ENCODE data around the gene SGMS1.
"Not testable (repeated sequence)": the region's sequence is repeated elsewhere in the genome, so short reads cannot be mapped to it uniquely, and the experiment has no call there.

Gene SGMS1

GRCh38 chr10:50623663-50624412 is at the start of gene SGMS1:
SGMS1 (minus strand) TSS chr10:50623956; CDS start chr10:50344114, 279,842 bp downstream.
- DNase-seq (ENCODE audit: low read depth in 2 of 2, low spot score in 1 of 2): peak; percentile 40 to 65

- not testable (repeated sequence) for DNase-seq (ENCODE audit: low read depth in 2 of 2, low spot score in 1 of 2)
Observed at GRCh38 chr10:50672152-50672551, 48.4 kb upstream of the SGMS1 start.

GRCh38 chr10:50671645-50672044 is 47.9 kb upstream of the SGMS1 start:
- DNase-seq (ENCODE audit: low read depth in 2 of 2, low spot score in 1 of 2): not testable (repeated sequence)

GRCh38 chr10:50669957-50670356 is 46.2 kb upstream of the SGMS1 start:
- DNase-seq (ENCODE audit: low read depth in 2 of 2, low spot score in 1 of 2): not testable (repeated sequence)

DNA sequence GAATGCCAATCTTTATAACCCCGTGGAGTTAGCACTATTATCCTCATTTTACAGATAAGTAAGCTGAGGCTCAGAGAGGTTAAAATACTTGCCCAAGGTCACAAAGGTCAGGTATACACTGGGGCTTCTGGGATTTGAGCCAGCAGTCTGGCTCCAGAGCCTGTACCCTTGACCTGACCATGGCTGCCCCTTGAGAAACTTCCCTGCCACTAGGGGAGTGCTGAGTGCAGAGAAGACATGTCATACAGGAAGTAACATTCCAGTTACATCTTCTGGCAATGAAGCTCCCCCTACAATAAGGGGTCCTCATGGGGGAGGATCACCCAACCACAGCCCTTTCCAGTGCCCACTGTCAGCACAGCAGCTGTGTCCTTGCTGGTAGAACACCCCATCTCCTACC is 43.6 kb upstream of the SGMS1 start:
- DNase-seq (ENCODE audit: low read depth in 2 of 2, low spot score in 1 of 2): not testable (repeated sequence)

DNA sequence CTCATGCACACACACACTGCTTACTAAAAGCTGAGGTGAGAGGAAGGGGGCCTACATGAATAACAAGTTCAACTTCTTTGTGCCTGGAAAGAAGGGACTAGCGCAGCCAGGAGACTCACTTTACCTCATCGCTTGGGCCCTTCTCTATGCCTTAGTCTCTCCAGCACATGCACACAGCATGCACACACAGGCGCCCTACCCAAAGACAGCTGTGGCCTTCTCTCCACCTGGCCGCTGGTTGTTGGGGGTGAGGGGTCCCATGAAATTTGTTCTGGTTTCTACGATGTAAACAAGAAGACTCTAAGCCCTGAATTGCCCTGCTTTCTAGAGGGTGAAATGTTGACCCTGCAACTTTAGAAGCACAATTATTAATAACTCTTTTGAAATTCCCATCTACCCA is 38.7 kb upstream of the SGMS1 start:
- DNase-seq (ENCODE audit: low read depth in 2 of 2, low spot score in 1 of 2): not testable (repeated sequence)

DNA sequence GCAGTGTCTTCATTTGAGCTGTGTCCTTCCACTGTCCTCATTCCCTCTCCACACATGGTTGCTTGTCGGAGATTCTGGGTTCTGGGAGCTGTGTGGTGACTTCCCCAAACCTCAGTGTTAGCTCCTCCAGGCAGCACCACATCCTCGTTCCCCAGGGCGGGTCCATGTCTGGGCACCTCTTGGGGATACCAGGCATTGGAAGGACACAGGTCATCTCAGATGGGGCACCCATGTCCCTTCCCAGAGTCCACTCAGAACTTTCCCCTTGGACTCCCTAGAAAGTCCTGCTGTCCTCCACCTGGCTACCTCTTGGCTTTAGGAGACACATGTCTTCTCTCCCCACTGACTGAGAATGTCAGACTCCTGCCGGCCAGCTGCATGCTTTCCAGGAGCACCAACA is 37.8 kb upstream of the SGMS1 start:
- not testable (repeated sequence) for DNase-seq (ENCODE audit: low read depth in 2 of 2, low spot score in 1 of 2)

DNA sequence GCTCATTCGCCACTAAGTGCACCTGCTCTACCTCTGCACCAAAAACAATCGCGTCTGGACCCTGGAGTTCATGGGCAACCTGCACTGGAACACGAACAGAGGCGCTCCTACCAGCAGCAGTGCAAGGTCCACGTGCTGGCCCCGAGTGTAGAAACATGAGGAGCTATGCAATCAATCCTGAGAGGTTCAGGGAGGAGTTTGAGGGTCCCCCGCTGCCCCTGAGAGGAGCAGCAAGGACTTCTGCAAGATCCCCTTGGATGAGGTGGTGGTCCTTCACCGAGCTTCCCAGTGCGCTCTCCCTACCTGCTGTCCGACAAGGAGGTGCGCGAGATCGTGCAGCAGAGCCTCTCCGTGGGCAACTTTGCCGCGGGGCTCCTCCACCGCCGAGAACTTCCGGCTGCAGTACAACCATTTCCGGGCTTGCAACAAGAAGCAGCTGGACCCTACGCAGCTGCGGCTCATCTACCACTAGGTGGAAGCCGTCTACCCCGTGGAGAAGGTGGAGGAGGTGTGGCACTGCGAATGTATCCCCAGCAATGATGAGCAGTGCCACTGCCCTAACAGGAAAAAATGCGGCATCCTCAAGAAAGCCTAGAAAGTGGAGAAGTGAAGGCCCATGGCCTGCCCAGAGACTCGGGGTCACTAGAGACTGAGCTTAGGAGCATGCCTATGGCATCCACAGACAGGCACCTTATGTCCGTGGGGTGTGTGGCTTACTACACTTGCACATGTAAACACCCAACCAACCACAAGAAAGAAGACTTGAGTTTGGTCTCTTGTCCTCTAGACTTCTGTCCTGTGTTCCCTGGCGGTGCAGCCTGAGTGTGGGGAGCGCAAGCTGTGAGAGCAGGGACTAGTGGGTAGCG is 36.3 kb upstream of the SGMS1 start:
- not testable (repeated sequence) for DNase-seq (ENCODE audit: low read depth in 2 of 2, low spot score in 1 of 2)

GRCh38 chr10:50659016-50659864 is 35.5 kb upstream of the SGMS1 start:
- DNase-seq (ENCODE audit: low read depth in 2 of 2, low spot score in 1 of 2): not testable (repeated sequence)

DNA sequence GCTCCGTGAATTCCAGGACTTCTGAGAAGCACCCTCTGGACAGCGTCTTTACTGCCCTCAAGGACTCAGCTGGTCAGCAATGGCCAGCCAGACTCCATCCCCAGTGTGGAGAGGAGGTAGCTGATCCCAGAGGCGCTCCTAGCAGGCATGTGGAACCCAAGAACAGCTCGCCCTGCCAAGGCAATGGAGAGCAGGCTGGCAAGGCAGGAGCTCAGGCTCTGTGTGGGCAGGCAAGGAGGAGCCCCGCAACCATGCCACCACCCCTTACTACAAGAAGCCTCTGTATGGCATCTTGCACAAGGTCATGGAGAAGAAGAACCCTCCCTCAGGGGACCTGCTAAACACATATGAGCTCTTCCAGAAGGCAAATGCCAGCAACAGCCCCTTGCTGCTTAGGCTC is 34.4 kb upstream of the SGMS1 start:
- DNase-seq (ENCODE audit: low read depth in 2 of 2, low spot score in 1 of 2): no peak

GRCh38 chr10:50653758-50654157 is 30.0 kb upstream of the SGMS1 start:
- no peak for DNase-seq (ENCODE audit: low read depth in 2 of 2, low spot score in 1 of 2)

- no peak for DNase-seq (ENCODE audit: low read depth in 2 of 2, low spot score in 1 of 2)
Observed at GRCh38 chr10:50653142-50653541, 29.4 kb upstream of the SGMS1 start.

- DNase-seq (ENCODE audit: low read depth in 2 of 2, low spot score in 1 of 2): no peak
Observed at GRCh38 chr10:50651808-50652207, 28.1 kb upstream of the SGMS1 start.

DNA sequence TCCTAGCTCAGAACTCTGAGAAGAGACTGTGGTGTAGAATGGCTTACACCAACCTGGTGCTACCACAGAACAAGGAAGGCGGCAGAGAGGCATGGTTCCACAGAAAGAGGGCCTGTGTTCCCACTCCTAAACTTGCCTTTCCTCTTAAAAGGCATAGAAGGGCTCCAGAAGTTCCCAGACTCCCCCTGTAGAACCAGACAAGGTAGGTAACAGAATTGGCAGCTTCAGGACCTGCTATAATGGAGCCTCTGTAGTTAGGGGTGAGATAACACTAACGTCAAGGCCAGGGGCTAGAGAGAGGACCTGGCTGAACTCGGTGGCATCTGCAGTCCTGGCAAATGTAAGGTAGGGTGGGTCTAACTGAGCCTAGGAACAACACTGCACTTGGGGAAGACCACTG is 26.7 kb upstream of the SGMS1 start:
- no peak for DNase-seq (ENCODE audit: low read depth in 2 of 2, low spot score in 1 of 2)

- no peak for DNase-seq (ENCODE audit: low read depth in 2 of 2, low spot score in 1 of 2)
Observed at GRCh38 chr10:50648935-50649227, 25.1 kb upstream of the SGMS1 start.

DNA sequence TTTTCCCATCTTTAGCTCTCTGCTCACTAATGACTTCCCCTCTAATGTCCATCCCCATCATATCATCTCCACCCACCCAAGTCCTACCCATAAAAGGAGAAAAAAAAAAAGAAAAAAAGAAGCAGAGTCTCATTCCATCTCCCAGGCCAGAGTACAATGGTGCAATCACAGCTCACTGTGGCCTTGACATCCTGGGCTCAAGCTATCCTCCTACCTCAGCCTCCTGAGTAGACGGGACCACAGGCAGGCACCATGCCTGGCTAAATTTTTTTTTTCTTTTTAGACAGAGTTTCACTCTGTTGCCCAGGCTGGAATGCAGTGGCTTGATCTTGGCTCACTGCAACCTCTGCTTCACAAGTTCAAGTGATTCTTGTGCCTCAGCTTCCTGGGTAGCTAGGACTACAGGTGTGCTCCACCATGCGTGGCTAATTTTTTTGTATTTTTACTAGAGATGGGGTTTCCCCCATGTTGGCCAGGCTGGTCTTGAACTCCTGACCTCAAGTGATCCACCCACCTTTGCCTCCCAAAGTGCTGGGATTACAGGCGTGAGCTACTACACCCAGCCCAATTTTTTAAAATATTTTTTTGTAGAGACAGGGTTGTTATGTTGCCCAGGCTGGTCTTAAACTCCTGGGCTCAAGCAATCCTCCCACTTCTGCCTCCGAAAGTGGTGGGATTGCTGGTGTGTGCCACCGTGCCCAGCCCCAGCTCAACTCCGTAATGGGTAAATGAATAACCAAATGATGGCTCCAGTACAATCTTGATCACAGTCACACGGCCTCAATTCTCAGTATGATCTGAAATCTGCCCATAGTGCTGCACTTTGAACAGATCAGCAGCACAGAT is 24.6 kb upstream of the SGMS1 start:
- DNase-seq (ENCODE audit: low read depth in 2 of 2, low spot score in 1 of 2): no peak

DNA sequence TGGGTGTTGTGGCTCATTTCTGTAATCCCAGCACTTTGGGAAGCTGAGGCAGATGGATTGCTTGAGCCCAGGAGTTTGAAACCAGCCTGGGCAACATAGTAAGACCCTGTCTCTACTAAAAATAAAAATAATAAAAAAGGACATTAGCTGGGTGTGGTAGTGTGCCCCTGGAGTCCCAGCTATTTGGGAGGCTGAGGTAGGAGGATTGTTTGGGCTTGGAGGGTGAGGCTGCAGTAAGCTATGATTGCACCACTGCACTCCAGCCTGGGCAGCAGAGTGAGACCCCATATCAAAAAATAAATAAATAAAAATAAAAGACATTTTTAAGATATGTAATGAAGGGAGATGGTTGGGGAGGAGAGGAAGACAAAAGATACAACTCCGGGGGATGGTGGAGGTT is 23.6 kb upstream of the SGMS1 start:
- DNase-seq (ENCODE audit: low read depth in 2 of 2, low spot score in 1 of 2): not testable (repeated sequence)

GRCh38 chr10:50645236-50645635 is 21.5 kb upstream of the SGMS1 start:
- no peak for DNase-seq (ENCODE audit: low read depth in 2 of 2, low spot score in 1 of 2)

- DNase-seq (ENCODE audit: low read depth in 2 of 2, low spot score in 1 of 2): no peak
Observed at GRCh38 chr10:50641626-50642025, 17.9 kb upstream of the SGMS1 start.

DNA sequence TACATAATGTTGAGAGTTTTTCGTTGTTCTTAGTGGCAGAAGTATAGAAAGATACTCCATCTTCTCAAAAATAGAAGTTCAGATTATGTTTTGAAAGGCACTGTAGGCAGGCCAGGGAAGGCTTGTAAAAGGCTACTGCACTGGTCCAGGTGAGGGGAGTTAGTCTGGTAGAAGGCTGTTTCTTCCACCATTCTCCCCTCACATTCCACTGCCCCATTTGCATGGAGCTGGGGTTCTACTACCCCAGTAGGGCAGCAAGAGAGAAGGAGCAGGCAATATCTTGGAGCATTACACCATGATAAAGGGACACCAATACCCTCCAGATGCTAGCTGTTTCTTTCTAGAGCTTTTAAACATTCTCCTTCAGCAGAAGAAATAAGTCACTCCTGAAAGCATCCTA is 16.5 kb upstream of the SGMS1 start:
- no peak for DNase-seq (ENCODE audit: low read depth in 2 of 2, low spot score in 1 of 2)
